NCI-H226 (cell line): ENCODE data around the gene REST.
A peak's percentile ranks its signal among the peaks of the same experiment; 100 is the strongest.
"Not testable (repeated sequence)": the region's sequence is repeated elsewhere in the genome, so short reads cannot be mapped to it uniquely, and the experiment has no call there.

Experiments used
- DNase-seq: peaks from one replicate; pipeline ENCODE4 v3.0.0-alpha.2; 2015

The REST gene

GRCh38 chr4:56907489-56908205, at the start of gene REST:
TSS of gene REST (plus strand) at chr4:56907900. CDS start at chr4:56910639, 2,739 bp downstream.
- peak; percentile 30 for DNase-seq

- no peak for DNase-seq
Measured at GRCh38 chr4:56859841-56860240, 47.9 kb upstream of the REST start.

- DNase-seq: no peak
Measured at GRCh38 chr4:56860781-56861180, 46.9 kb upstream of the REST start.

GRCh38 chr4:56861360-56861759, 46.3 kb upstream of the REST start:
- no peak for DNase-seq

GRCh38 chr4:56863441-56864139, 44.1 kb upstream of the REST start:
- DNase-seq: peak; percentile 20

GRCh38 chr4:56870946-56871345, 36.8 kb upstream of the REST start:
- DNase-seq: no peak

GRCh38 chr4:56871371-56871866, 36.3 kb upstream of the REST start:
- DNase-seq: no peak

GRCh38 chr4:56874166-56874565, 33.5 kb upstream of the REST start:
- no peak for DNase-seq

- DNase-seq: no peak
Measured at GRCh38 chr4:56874923-56875322, 32.8 kb upstream of the REST start.

GRCh38 chr4:56876264-56876663, 31.4 kb upstream of the REST start:
- no peak for DNase-seq

- DNase-seq: no peak
Measured at GRCh38 chr4:56879996-56880395, 27.7 kb upstream of the REST start.

GRCh38 chr4:56880572-56880971, 27.1 kb upstream of the REST start:
- no peak for DNase-seq

GRCh38 chr4:56884511-56884910, 23.2 kb upstream of the REST start:
- not testable (repeated sequence) for DNase-seq

GRCh38 chr4:56892691-56893090, 15.0 kb upstream of the REST start:
- no peak for DNase-seq

GRCh38 chr4:56897842-56898241, 9.9 kb upstream of the REST start:
- DNase-seq: not testable (repeated sequence)

GRCh38 chr4:56900186-56900585, 7.5 kb upstream of the REST start:
- DNase-seq: not testable (repeated sequence)

- DNase-seq: no peak
Measured at GRCh38 chr4:56902703-56903102, 5.0 kb upstream of the REST start.

GRCh38 chr4:56905796-56906195, 1.9 kb upstream of the REST start:
- DNase-seq: no peak

GRCh38 chr4:56906489-56907393, 959 bp upstream of the REST start:
- DNase-seq: no peak

GRCh38 chr4:56908206-56909085, 746 bp downstream of the REST start:
- DNase-seq: peak; percentile 48

- peak; percentile 44 for DNase-seq
Measured at GRCh38 chr4:56909086-56909894, 1.6 kb downstream of the REST start.
